ENCODE measurements around the gene CSKMT. TPM values are rescaled to one million over a fixed set of nuclear protein-coding genes. Genes with fewer than 3 reads are reported as not detected.

The CSKMT gene
- total and polyA plus RNA-seq, 2 donors (not counting 3 experiments of a cell fraction or from before 2014, with no cell fraction given): 7.8 to 38.1 TPM

- Histone ChIP-seq H3K27me3 (ENCODE audit: control insufficient read depth in 2 of 2, insufficient read depth in 2 of 2, low read length in 2 of 2) (no peaks in the 10 kb centered on the region), H4K20me1 (replicated peaks; ENCODE audit: control insufficient read depth, extremely low read depth, insufficient read depth, low read length) (no peaks in the 10 kb centered on the region), H3K4me1 (ENCODE audit: control insufficient read depth, extremely low read depth, insufficient read depth, low read length) (peaks cover 11% of the 10 kb centered on the region), H3K4me3 (replicated peaks in 1 of 3; ENCODE audit: insufficient read depth in 1 of 3, low read depth in 1 of 3, low read length in 3 of 3) (no peak overlapping the region), H3K9me3 (replicated peaks; ENCODE audit: control insufficient read depth, insufficient read depth, low read length) (no peaks in the 10 kb centered on the region), H2AFZ (ENCODE audit: low read depth, low read length) (no peak overlapping the region), H3K9ac (replicated peaks; ENCODE audit: extremely low read depth, insufficient read depth, low read length) (no peak overlapping the region), H3K4me2 (ENCODE audit: insufficient read depth, low read length) (no peak overlapping the region), H3K36me3 (ENCODE audit: control insufficient read depth in 2 of 2, extremely low read depth in 1 of 2, insufficient read depth in 2 of 2, low read length in 2 of 2) (peaks cover 0 to 17% of the 10 kb centered on the region in 2 experiments), H3K79me2 (ENCODE audit: control insufficient read depth, insufficient read depth, low read length) (peaks cover 24% of the 10 kb centered on the region), H3K9me1 (replicated peaks; ENCODE audit: control insufficient read depth, extremely low read depth, insufficient read depth, low read length) (no peaks in the 10 kb centered on the region), H3K27ac (ENCODE audit: insufficient read depth, low read depth, low read length) (no peak overlapping the region)
- DNase-seq (ENCODE audit: low read depth, low spot score): no peak
- BruUV-seq (replicated peaks): no TSS peak
- POLR2A ChIA-PET: interaction anchor here (1.3 kb wide), 1 partner anchor 12 kb away, joined by 9 read pairs; the partner anchor contains the start of genes C11orf98 and CSKMT
- CTCF ChIA-PET: interaction anchor here (1.3 kb wide), 1 partner anchor 9 kb away, joined by 3 read pairs; no protein-coding TSS in a partner anchor
- intact Hi-C loops (cut with micrococcal nuclease): no loop called here
- no peak for TF ChIP-seq MAX (IDR thresholded peaks at IDR 0.05; ENCODE audit: insufficient read depth, insufficient read length)
- dilution Hi-C loops (cut with MboI; ENCODE audit: extremely low pct_ligation_motif_present, low sequenced_read_pairs): no loop called here
- FAIRE-seq: no peak
Measured at GRCh38 chr11:62676698-62677097, 11.6 kb downstream of the CSKMT start.

GRCh38 chr11:62677156-62677555 lies 12.0 kb downstream of the CSKMT start:
- Histone ChIP-seq H3K4me2 (ENCODE audit: insufficient read depth, low read length) (no peak overlapping the region), H3K9me3 (replicated peaks; ENCODE audit: control insufficient read depth, insufficient read depth, low read length) (no peaks in the 10 kb centered on the region), H3K27ac (ENCODE audit: insufficient read depth, low read depth, low read length) (no peak overlapping the region), H3K9me1 (replicated peaks; ENCODE audit: control insufficient read depth, extremely low read depth, insufficient read depth, low read length) (no peaks in the 10 kb centered on the region), H3K36me3 (ENCODE audit: control insufficient read depth in 2 of 2, extremely low read depth in 1 of 2, insufficient read depth in 2 of 2, low read length in 2 of 2) (peaks cover 0 to 17% of the 10 kb centered on the region in 2 experiments), H3K9ac (replicated peaks; ENCODE audit: extremely low read depth, insufficient read depth, low read length) (no peak overlapping the region), H3K27me3 (ENCODE audit: control insufficient read depth in 2 of 2, insufficient read depth in 2 of 2, low read length in 2 of 2) (no peaks in the 10 kb centered on the region), H2AFZ (ENCODE audit: low read depth, low read length) (no peak overlapping the region), H3K79me2 (ENCODE audit: control insufficient read depth, insufficient read depth, low read length) (peaks cover 24% of the 10 kb centered on the region), H3K4me1 (ENCODE audit: control insufficient read depth, extremely low read depth, insufficient read depth, low read length) (peaks cover 11% of the 10 kb centered on the region), H4K20me1 (replicated peaks; ENCODE audit: control insufficient read depth, extremely low read depth, insufficient read depth, low read length) (no peaks in the 10 kb centered on the region), H3K4me3 (replicated peaks in 1 of 3; ENCODE audit: insufficient read depth in 1 of 3, low read depth in 1 of 3, low read length in 3 of 3) (no peak overlapping the region)
- dilution Hi-C loops (cut with MboI; ENCODE audit: extremely low pct_ligation_motif_present, low sequenced_read_pairs) (no loop called here), intact Hi-C loops (cut with micrococcal nuclease) (no loop called here)
- no peak for DNase-seq (ENCODE audit: low read depth, low spot score)
- POLR2A ChIA-PET: interaction anchor here (1.3 kb wide), 1 partner anchor 12 kb away, joined by 9 read pairs; the partner anchor contains the start of genes C11orf98 and CSKMT
- FAIRE-seq: no peak
- CTCF ChIA-PET: interaction anchor here (1.3 kb wide), 1 partner anchor 10 kb away, joined by 3 read pairs; no protein-coding TSS in a partner anchor
- BruUV-seq (replicated peaks): no TSS peak
- TF ChIP-seq JUN (IDR thresholded peaks at IDR 0.05; ENCODE audit: borderline replicate concordance, insufficient read depth, insufficient read length, low read depth) (no peak), GATA2 (IDR thresholded peaks at IDR 0.05; ENCODE audit: insufficient read depth, insufficient read length, low read depth, low read length) (no peak)

All from endothelial cell of umbilical vein (primary cell).